GM18909 (cell line): Measurements from ENCODE around the gene FBXO3.
A peak's percentile ranks its signal among the peaks of the same experiment; 100 is the strongest.
"Not testable (repeated sequence)": the region's sequence is repeated elsewhere in the genome, so short reads cannot be mapped to it uniquely, and the experiment has no call there.

Experiments
- ATAC-seq: cut with Tn5 transposase; IDR thresholded peaks from one replicate; pipeline ENCODE4 v1.9.1; 2021; ENCODE audit warnings: mild to moderate bottlenecking; ENCODE audit not compliant: unreplicated experiment, poor library complexity

The FBXO3 gene

DNA sequence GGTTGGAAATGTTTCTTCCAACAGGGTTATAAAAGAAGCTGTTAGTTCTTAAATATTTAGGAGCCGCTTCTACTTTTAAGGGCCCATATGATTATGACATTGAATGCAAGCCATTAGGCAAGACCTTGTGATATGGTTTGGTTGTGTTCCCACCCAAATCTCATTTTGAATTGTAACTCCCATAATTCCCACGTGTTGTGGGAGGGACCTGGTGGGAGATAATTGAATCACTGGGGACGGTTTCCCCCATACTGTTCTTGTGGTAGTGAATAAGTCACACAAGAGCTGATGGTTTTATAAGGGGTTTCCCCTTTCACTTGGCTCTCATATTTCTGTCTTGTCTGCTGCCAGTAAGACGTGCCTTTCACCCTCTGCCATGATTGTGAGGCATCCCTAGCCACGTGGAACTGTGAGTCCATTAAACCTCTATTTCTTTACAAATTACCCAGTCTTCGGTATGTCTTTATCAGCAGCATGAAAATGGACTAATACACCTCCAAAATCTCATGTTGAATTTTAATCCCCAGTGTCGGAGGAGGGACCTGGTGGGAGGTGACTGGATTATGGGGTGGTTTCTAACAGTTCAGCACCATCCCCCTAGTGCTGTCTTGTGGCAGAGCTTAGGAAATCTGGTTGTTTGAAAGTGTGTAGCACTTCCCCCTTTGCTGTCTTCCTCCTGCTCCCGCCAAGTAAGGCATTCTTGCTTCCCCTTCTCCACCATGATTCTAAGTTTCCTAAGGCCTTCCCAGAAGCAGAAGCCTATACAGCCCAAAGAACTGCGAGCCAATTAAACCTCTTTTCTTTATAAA is 42.4 kb downstream of the FBXO3 start:
- no peak for ATAC-seq

DNA sequence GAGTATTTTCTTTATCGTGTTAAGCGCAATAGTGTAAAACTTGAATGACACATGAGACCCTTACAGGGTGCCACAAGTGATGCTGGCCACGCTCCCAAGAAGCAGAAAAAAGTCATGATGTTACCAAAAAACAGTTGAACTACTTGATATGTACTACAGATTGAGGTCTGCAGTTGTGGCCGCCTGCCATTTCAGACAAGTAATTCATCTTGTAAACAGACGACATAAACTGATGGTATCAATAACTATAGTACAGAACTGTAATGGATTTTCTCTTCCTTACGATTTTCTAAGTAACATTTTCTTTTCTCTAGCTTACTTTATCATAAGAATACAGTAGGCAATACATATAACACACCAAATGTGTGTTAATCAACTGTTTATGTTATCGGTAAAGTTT is 43.6 kb downstream of the FBXO3 start:
- ATAC-seq: no peak

GRCh38 chr11:33729072-33729664 is 45.2 kb downstream of the FBXO3 start:
- not testable (repeated sequence) for ATAC-seq

DNA sequence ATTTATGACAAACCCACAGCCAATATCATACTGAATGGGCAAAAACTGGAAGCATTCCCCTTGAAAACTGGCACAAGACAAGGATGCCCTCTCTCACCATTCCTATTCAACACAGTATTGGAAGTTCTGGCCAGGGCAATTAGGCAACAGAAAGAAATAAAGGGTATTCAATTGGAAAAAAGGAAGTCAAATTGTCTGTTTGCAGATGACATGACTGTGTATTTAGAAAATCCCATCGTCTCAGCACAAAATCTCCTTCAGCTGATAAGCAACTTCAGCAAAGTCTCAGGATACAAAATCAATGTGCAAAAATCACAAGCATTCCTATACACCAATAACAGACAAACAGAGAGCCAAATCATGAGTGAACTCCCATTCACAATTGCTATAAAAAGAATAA is 46.8 kb downstream of the FBXO3 start:
- not testable (repeated sequence) for ATAC-seq

DNA sequence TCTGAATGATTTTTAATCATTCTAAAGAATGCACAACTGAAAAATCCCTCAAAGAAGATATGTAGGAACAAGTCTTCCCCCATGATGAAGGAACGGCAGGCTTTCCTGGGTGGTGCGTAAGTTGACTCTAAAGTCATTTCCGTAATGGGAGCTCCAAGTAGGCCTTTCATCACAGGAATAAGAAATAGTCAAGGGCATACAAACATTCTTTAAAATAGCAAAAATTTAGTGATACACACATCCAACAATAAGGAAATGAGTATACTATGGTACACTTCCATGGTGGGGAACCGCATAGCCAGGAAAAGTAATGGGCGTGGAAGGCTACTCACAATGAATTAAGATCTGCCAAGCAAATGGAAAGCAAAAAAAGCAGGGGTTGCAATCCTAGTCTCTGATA is 48.8 kb downstream of the FBXO3 start:
- ATAC-seq: no peak

DNA sequence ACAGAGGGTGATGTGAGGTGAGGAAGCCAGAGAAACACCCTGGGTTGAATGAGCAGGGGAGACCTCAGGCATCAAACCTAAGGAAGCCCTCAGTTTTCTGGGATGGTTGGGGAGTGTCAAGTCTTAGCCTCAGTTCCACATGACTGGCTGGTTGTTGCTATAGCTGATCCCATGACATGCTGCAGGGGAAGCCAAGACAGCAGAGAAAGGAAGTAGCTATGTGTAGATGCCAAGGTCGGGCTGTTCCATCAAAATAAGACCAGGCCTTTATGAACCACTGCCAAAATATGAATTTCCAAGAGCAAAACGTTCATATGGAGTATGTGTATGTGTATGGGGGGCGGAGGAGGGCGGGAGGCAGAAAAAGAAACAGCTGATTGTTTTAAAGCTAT is 49.7 kb downstream of the FBXO3 start:
- no peak for ATAC-seq

GRCh38 chr11:33723238-33723881 is 51.0 kb downstream of the FBXO3 start:
- ATAC-seq: no peak

- peak; percentile 81 for ATAC-seq
Observed at GRCh38 chr11:33722590-33723234, 51.6 kb downstream of the FBXO3 start.

- ATAC-seq: no peak
Observed at GRCh38 chr11:33721984-33722383, 52.3 kb downstream of the FBXO3 start.

DNA sequence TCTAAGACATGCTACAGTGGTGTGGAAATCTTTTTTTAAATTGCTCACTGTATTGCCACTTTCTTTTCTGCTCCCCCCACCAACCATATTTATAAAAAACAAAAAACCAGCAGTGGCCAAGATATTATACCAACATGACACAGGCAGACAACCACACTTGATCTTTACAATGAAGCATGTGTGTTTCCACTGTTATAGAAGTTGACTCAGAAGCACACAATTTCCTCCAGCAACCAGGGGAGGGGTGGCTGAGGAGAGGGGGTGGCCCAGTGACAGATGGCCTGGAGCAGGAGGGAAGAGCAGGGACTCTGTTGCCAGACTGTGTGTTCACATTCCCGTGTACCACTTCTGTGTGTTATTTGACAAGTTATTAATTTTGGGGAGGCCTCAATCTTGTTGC is 52.9 kb downstream of the FBXO3 start:
- no peak for ATAC-seq

GRCh38 chr11:33719587-33719986 is 54.7 kb downstream of the FBXO3 start:
- ATAC-seq: no peak

DNA sequence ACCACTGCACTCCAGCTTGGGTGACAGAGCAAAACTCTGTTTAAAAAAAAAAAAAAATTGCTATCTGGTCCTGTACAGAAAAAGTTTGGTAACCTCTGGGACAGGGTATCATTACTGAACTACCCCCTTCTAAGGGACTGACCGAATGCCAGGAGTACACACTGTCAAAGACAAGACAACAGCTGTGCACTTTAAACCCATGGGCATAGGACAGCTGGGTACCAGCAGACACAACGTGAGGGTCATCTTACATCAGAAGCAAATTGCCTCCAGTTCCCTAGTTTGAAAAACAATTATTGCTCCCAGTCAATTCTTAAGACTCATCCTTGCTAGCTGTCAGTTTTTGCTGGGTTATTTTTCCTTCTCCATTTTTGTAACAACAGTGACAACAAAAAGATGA is 55.9 kb downstream of the FBXO3 start:
- ATAC-seq: no peak

GRCh38 chr11:33716243-33716642 is 58.1 kb downstream of the FBXO3 start:
- ATAC-seq: no peak

- no peak for ATAC-seq
Observed at GRCh38 chr11:33713856-33714398, 60.4 kb downstream of the FBXO3 start.

DNA sequence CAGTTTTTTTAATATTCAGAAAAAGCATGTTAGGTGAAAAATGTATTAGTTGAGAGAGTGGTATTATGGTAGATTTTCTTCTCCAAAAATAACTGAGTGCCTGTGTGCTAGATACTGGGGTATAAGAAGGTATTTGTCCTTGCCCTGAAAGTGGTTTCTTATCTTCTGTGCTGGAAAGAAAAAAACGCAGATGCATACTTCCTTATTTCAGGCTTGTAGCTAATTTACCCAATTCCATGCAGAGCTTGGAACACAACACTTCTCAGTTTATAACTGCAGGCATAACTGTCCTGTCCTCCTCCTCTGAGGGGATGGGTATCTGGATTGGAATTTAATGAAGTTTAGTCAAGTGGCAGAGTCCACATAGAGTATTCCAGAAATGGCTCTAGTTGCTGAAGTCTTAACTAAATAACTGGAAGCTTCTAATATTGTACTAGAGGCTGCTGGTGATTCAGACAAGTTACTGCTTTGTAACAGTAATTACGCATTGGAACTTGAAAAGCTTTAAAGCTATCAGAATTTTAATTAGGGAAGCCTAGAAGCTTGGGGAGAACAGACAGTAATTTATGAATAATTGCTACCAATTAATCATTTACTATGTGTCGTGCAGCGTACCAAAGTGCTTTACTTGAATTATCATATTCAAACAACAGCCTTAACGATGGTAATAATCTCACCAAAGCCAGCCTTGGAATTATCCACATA is 61.0 kb downstream of the FBXO3 start:
- no peak for ATAC-seq

GRCh38 chr11:33712436-33712835 is 61.9 kb downstream of the FBXO3 start:
- no peak for ATAC-seq

- no peak for ATAC-seq
Observed at GRCh38 chr11:33709466-33709865, 64.9 kb downstream of the FBXO3 start.

- ATAC-seq: no peak
Observed at GRCh38 chr11:33708985-33709384, 65.3 kb downstream of the FBXO3 start.

DNA sequence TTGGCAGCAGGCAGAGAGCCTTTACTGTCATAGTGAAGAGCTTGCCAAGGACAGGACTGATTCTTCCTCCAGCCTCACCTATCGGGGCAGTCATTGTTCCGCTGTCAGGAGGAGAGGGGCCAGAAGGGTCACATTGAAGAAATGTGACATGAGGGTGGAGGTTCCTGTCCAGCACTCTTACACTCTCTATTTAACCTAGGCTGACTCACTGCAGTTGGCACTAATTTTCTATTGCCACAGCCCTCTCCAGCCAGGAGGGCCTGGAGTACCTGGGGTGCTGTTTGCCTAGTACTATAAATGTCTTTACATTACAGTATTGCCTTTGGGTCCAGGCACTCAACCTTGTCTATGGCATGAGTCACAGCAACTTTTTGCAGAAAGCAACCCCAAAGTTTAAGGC is 66.5 kb downstream of the FBXO3 start:
- ATAC-seq: not testable (repeated sequence)

DNA sequence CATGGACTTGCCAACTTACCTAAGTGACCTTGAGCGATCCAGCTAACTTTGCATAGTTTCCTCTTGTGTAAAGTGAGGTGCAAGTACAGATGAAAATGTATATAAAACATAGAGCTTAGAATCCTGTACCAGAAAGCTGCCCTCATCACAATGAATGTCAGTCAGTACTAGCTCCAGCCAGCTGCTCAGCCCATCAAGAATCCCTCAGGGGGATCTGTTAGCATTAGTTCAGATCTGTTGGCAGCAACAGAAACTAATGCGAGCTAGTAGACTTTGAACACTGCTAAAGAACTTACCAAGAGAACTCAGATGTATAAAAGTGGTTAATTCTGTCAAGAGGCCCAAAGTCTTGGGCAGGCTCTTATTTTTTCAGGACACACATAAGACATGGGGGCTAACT is 67.4 kb downstream of the FBXO3 start:
- no peak for ATAC-seq
